Thyroid gland (tissue), 4 donors: ENCODE results near the gene ZSCAN1.

ENCODE experiments used
- CTCF ChIP-seq, 6 experiments: fragments of 200-600 bp in 3 of 6; fragments of 450-650 bp in 3 of 6; sonication (generic) in 3 of 6; IDR thresholded peaks; one replicate each; pipeline ENCODE4 v1.5.1; 2016 to 2019; ENCODE audit warnings: antibody characterized with exemption in 6 of 6, mild to moderate bottlenecking in 2 of 6, inconsistent platforms in 1 of 6, moderate library complexity in 1 of 6
- POLR2A ChIP-seq, 2 donors: fragments of 450-650 bp; IDR thresholded peaks; one replicate each; pipeline ENCODE4 v1.6.1; 2017; ENCODE audit warnings: antibody characterized with exemption in 2 of 2, mild to moderate bottlenecking in 2 of 2, moderate library complexity in 1 of 2

DNA sequence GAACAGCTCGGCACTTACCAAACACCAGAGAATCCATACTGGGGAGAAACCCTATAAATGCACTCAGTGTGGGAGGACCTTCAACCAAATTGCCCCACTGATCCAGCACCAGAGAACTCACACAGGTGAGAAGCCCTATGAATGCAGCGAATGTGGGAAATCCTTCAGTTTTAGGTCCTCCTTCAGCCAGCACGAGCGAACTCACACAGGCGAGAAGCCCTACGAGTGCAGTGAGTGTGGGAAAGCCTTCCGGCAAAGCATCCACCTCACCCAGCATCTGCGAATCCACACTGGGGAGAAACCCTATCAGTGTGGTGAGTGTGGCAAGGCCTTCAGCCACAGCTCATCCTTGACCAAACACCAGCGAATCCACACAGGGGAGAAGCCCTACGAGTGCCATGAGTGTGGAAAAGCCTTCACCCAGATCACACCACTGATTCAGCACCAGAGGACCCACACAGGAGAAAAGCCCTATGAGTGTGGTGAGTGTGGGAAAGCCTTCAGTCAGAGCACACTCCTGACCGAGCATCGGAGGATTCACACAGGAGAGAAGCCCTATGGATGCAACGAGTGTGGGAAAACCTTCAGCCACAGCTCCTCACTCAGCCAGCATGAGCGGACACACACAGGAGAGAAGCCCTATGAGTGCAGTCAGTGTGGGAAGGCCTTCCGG, 33.6 kb downstream of the ZSCAN1 start:
- TF ChIP-seq CTCF (IDR thresholded peaks at IDR 0.05) (no peak), POLR2A (IDR thresholded peaks at IDR 0.05) (no peak)
